HepG2 (cell line): ENCODE data around the gene GPC2. TPM values are rescaled to one million over a fixed set of nuclear protein-coding genes. Genes with fewer than 3 reads are reported as not detected.

Source experiments
- DMTF1 ChIP-seq: sonication (generic); formaldehyde crosslinking; IDR thresholded peaks from 2 replicates; pipeline ENCODE4 v1.4.0; 2020; ENCODE audit warnings: mild to moderate bottlenecking, missing genetic modification reagents
- E2F1 ChIP-seq: sonication (generic); formaldehyde crosslinking; IDR thresholded peaks from 2 replicates; pipeline ENCODE4 v1.5.0; 2020; ENCODE audit warnings: missing genetic modification reagents
- JUNB ChIP-seq: sonication (generic); formaldehyde crosslinking; IDR thresholded peaks from 2 replicates; pipeline ENCODE4 v1.8.0; 2022; ENCODE audit warnings: missing genetic modification reagents, mild to moderate bottlenecking, borderline replicate concordance
- LCORL ChIP-seq, 2 experiments: fragments of 450-650 bp in 1 of 2; sonication (generic) in 1 of 2; formaldehyde crosslinking in 1 of 2; IDR thresholded peaks; 2 replicates each; pipeline versions ENCODE4 v1.5.0 to v1.6.1; 2017 to 2020; ENCODE audit warnings: antibody characterized with exemption in 1 of 2, missing genetic modification reagents in 1 of 2
- NCOR1 ChIP-seq: fragments of 200-600 bp; sonication (generic); IDR thresholded peaks from 2 replicates; pipeline ENCODE4 v1.7.0; 2017; ENCODE audit warnings: antibody characterized with exemption, low read length, borderline replicate concordance
- RAD21 ChIP-seq: fragments of 450-650 bp; formaldehyde crosslinking; IDR thresholded peaks from 2 replicates; pipeline ENCODE4 v1.5.0; 2020; ENCODE audit warnings: mild to moderate bottlenecking
- TCF7 ChIP-seq: sonication (generic); IDR thresholded peaks from 2 replicates; pipeline ENCODE4 v1.6.1; 2016; ENCODE audit warnings: antibody characterized with exemption, low read depth
- ZNF430 ChIP-seq: sonication (generic); formaldehyde crosslinking; IDR thresholded peaks from 2 replicates; pipeline ENCODE4 v1.9.0; 2021; ENCODE audit warnings: mild to moderate bottlenecking, missing genetic modification reagents
- ZNF484 ChIP-seq: sonication (generic); formaldehyde crosslinking; IDR thresholded peaks from 2 replicates; pipeline ENCODE4 v1.5.1; 2020; ENCODE audit warnings: mild to moderate bottlenecking, low read depth, missing genetic modification reagents, borderline replicate concordance
- polyA plus RNA-seq, 8 experiments: library from polyadenylated mRNA; depleted of rRNA in 3 of 8; stranded (reverse) in 7 of 8; unstranded in 1 of 8; fragments of >200 nt; fragmentation: Illumina TruSeq in 4 of 8; extraction: Trizol in 4 of 8; gene quantifications; 2 replicates each; pipeline versions ENCODE4 v1.2.1 to v1.2.3, GENCODE V29; 2011 to 2016; ENCODE audit warnings: low read depth in 4 of 8, missing spikeins in 1 of 8, mixed read lengths in 1 of 8; ENCODE audit not compliant: insufficient read depth in 1 of 8
- total RNA-seq, 5 experiments: library from RNA; depleted of rRNA; stranded (reverse); fragments of >200 nt; fragmentation: Illumina TruSeq; extraction: Trizol; gene quantifications; 2 replicates each; pipeline ENCODE4 v1.2.3, GENCODE V29; 2016; ENCODE audit warnings: low read depth in 1 of 5
- TF ChIP-seq, protein P1 (sequence below): sonication (generic); formaldehyde crosslinking; IDR thresholded peaks from one replicate; pipeline ENCODE4 v1.5.1; 2020; ENCODE audit warnings: mild to moderate bottlenecking, missing genetic modification reagents; ENCODE audit errors: not compliant biosample characterization
- TF ChIP-seq, protein P2 (sequence below): sonication (generic); formaldehyde crosslinking; IDR thresholded peaks from 2 replicates; pipeline ENCODE4 v1.8.0; 2022; ENCODE audit warnings: missing genetic modification reagents, mild to moderate bottlenecking, moderate library complexity, borderline replicate concordance
- TF ChIP-seq, protein P3 (sequence below): sonication (generic); formaldehyde crosslinking; IDR thresholded peaks from 2 replicates; pipeline ENCODE4 v1.4.0; 2020; ENCODE audit warnings: mild to moderate bottlenecking, missing genetic modification reagents

The GPC2 gene
- total and polyA plus RNA-seq, 2 of the 13 experiments (the other 11 are each of a cell fraction or from before 2014, with no cell fraction given): 0.64 to 0.78 TPM

DNA sequence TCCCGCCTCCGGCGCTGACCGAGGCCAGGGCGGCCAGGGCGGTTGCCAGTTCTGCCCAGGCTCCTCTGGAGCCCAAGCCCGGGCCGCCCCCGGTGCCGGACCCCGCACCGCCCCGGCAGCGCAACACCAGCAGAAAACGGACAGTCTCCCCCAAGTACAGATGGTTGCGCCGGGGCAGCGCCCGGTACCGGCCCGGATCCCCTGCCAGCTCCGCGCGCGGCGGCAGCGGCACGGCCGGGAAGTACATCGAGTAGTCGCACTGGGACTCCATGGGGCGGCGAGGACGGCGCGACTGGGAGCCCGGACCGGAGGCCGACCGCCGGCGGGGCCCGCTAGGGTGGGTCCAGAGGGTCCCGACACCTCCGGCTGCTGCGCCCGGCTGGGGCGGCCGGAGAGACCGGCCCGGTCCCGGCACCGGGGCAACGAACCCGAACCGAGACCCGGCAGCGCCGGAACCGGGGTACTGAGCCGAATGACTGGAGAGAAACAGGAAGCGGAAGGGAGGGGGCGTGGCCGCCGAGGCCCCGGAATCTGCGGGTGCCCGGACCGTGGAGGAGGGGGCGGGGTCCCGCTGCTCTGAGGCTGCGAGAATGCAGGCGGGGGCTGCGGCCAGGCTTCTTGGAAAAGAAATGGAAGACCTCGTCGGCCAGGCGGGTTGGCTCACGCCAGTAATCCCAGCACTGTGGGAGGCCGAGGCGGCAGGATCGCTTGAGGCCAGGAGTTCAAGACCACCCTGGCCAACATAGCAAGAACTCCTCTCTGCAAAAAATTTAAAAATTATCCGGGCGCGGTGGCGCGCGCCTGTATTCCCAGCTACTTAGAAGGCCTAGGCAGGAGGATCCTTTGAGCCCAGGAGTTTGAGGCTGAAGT is 18.7 kb downstream of the GPC2 start, which contains the start of gene TRAPPC14 (continued):
- TF ChIP-seq, protein P1, sequence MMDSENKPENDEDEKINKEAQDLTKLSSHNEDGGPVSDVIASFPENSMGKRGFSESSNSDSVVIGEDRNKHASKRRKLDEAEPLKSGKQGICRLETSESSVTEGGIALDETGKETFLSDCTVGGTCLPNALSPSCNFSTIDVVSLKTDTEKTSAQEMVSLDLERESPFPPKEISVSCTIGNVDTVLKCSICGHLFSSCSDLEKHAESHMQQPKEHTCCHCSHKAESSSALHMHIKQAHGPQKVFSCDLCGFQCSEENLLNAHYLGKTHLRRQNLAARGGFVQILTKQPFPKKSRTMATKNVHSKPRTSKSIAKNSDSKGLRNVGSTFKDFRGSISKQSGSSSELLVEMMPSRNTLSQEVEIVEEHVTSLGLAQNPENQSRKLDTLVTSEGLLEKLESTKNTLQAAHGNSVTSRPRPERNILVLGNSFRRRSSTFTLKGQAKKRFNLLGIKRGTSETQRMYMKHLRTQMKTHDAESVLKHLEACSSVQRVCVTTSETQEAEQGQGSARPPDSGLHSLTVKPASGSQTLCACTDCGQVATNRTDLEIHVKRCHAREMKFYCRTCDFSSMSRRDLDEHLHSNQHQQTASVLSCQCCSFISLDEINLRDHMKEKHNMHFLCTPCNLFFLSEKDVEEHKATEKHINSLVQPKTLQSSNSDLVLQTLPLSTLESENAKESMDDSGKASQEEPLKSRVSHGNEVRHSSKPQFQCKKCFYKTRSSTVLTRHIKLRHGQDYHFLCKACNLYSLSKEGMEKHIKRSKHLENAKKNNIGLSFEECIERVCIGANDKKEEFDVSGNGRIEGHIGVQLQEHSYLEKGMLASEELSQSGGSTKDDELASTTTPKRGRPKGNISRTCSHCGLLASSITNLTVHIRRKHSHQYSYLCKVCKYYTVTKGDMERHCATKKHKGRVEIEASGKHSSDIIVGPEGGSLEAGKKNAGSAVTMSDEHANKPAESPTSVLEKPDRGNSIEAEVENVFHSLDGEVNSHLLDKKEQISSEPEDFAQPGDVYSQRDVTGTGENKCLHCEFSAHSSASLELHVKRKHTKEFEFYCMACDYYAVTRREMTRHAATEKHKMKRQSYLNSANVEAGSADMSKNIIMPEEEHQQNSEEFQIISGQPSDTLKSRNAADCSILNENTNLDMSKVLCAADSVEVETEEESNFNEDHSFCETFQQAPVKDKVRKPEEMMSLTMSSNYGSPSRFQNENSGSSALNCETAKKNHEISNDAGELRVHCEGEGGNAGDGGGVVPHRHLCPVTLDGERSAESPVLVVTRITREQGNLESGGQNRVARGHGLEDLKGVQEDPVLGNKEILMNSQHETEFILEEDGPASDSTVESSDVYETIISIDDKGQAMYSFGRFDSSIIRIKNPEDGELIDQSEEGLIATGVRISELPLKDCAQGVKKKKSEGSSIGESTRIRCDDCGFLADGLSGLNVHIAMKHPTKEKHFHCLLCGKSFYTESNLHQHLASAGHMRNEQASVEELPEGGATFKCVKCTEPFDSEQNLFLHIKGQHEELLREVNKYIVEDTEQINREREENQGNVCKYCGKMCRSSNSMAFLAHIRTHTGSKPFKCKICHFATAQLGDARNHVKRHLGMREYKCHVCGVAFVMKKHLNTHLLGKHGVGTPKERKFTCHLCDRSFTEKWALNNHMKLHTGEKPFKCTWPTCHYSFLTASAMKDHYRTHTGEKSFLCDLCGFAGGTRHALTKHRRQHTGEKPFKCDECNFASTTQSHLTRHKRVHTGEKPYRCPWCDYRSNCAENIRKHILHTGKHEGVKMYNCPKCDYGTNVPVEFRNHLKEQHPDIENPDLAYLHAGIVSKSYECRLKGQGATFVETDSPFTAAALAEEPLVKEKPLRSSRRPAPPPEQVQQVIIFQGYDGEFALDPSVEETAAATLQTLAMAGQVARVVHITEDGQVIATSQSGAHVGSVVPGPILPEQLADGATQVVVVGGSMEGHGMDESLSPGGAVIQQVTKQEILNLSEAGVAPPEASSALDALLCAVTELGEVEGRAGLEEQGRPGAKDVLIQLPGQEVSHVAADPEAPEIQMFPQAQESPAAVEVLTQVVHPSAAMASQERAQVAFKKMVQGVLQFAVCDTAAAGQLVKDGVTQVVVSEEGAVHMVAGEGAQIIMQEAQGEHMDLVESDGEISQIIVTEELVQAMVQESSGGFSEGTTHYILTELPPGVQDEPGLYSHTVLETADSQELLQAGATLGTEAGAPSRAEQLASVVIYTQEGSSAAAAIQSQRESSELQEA: no peak
- TF ChIP-seq ZNF484 (CRISPR knock-in tag) (no peak), RAD21 (CRISPR knock-in tag) (peak; percentile 32; the same call in 1 of the 2 replicates), TCF7 (no peak), LCORL (IDR thresholded peaks at IDR 0.05) (no peak), LCORL (CRISPR knock-in tag; IDR thresholded peaks at IDR 0.05) (no peak), NCOR1 (no peak), DMTF1 (CRISPR knock-in tag) (no peak), JUNB (no peak), ZNF430 (CRISPR knock-in tag) (no peak), E2F1 (no peak)
- TF ChIP-seq, protein P2, sequence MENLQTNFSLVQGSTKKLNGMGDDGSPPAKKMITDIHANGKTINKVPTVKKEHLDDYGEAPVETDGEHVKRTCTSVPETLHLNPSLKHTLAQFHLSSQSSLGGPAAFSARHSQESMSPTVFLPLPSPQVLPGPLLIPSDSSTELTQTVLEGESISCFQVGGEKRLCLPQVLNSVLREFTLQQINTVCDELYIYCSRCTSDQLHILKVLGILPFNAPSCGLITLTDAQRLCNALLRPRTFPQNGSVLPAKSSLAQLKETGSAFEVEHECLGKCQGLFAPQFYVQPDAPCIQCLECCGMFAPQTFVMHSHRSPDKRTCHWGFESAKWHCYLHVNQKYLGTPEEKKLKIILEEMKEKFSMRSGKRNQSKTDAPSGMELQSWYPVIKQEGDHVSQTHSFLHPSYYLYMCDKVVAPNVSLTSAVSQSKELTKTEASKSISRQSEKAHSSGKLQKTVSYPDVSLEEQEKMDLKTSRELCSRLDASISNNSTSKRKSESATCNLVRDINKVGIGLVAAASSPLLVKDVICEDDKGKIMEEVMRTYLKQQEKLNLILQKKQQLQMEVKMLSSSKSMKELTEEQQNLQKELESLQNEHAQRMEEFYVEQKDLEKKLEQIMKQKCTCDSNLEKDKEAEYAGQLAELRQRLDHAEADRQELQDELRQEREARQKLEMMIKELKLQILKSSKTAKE (CRISPR knock-in tag): no peak
- TF ChIP-seq, protein P3, sequence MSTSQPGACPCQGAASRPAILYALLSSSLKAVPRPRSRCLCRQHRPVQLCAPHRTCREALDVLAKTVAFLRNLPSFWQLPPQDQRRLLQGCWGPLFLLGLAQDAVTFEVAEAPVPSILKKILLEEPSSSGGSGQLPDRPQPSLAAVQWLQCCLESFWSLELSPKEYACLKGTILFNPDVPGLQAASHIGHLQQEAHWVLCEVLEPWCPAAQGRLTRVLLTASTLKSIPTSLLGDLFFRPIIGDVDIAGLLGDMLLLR (CRISPR knock-in tag): no peak; the same call in 1 of the 2 replicates
